Caco-2 (cell line): ENCODE results near the gene C1orf52. TPM values are rescaled to one million over a fixed set of nuclear protein-coding genes. Genes with fewer than 3 reads are reported as not detected.

Experiments used
- BruUV-seq: library from RNA; stranded (reverse); fragments of 400-500 nt; replicated peaks from 2 replicates; lab custom pipeline; 2021; lab: Mats Ljungman, UMichigan
- CTCF ChIA-PET: fragments of 300-600 bp; sonication (Branson Sonifier 250); formaldehyde crosslinking; loops from one replicate; lab custom pipeline; 2022; ENCODE audit warnings: antibody characterized with exemption; lab: Charles Lee
- POLR2A ChIA-PET: fragments of 300-600 bp; sonication (Branson Sonifier 250); formaldehyde crosslinking; loops from one replicate; lab custom pipeline; 2022; ENCODE audit warnings: antibody characterized with exemption; lab: Charles Lee
- DNase-seq, 2 experiments: peaks; one replicate each; pipeline versions ENCODE4 v3.0.0 to v3.0.0-alpha.2; 2020 to 2022
- H3K27me3 ChIP-seq: replicated peaks from 2 replicates; pipeline ENCODE4 v1.6.0; 2011; ENCODE audit warnings: low read length; ENCODE audit not compliant: control insufficient read depth, insufficient read depth
- H3K36me3 ChIP-seq: 2 replicates; pipeline ENCODE4 v1.5.1; 2011; ENCODE audit warnings: low read length; ENCODE audit not compliant: control insufficient read depth, insufficient read depth
- H3K4me1 ChIP-seq: fragments of 250-450 bp; sonication (Bioruptor Pico); 2 replicates; pipeline ENCODE4 v1.5.1; 2020; ENCODE audit warnings: mild to moderate bottlenecking
- H3K4me3 ChIP-seq: 2 replicates; pipeline ENCODE4 v1.5.1; 2011; ENCODE audit warnings: low read depth, mild to moderate bottlenecking, control low read depth, low read length
- H3K9me3 ChIP-seq: fragments of 250-450 bp; sonication (Bioruptor Pico); 2 replicates; pipeline ENCODE4 v1.5.1; 2020; ENCODE audit warnings: mild to moderate bottlenecking, moderate library complexity
- H3K27ac Mint-ChIP-seq: one replicate; pipeline ENCODE4 v1.8.0; 2022; ENCODE audit warnings: mixed read lengths; ENCODE audit not compliant: unreplicated experiment
- H3K27me3 Mint-ChIP-seq: one replicate; pipeline ENCODE4 v1.8.0; 2022; ENCODE audit warnings: mixed read lengths; ENCODE audit not compliant: insufficient read depth, unreplicated experiment
- H3K36me3 Mint-ChIP-seq: one replicate; pipeline ENCODE4 v1.8.0; 2022; ENCODE audit warnings: mild to moderate bottlenecking, mixed read lengths; ENCODE audit not compliant: insufficient read depth, unreplicated experiment
- H3K4me1 Mint-ChIP-seq: one replicate; pipeline ENCODE4 v1.8.0; 2022; ENCODE audit warnings: low read depth, mixed read lengths; ENCODE audit not compliant: unreplicated experiment
- H3K4me3 Mint-ChIP-seq: one replicate; pipeline ENCODE4 v1.8.0; 2022; ENCODE audit warnings: mild to moderate bottlenecking, moderate library complexity, mixed read lengths; ENCODE audit not compliant: unreplicated experiment
- H3K9me3 Mint-ChIP-seq: one replicate; pipeline ENCODE4 v1.8.0; 2022; ENCODE audit warnings: mixed read lengths; ENCODE audit not compliant: unreplicated experiment
- intact Hi-C: fragments of 100-400 bp; cut with micrococcal nuclease; formaldehyde crosslinking; loops from one replicate; pipeline ENCODE4 v1.10.0; 2022; ENCODE audit not compliant: unreplicated experiment
- total RNA-seq: library from RNA; stranded (reverse); gene quantifications from 2 replicates; pipeline ENCODE4 v1.2.3, GENCODE V29; 2022
- TF ChIP-seq, protein P1 (sequence below), 2 experiments: fragments of 200-600 bp in 1 of 2; IDR thresholded peaks; 1 replicate in 1 of 2; 2 replicates in 1 of 2; pipeline versions ENCODE4 v1.5.1 to v1.8.0; 2011 to 2022; ENCODE audit warnings: antibody characterized with exemption in 1 of 2, control low read depth in 1 of 2, inconsistent platforms in 1 of 2, low read depth in 1 of 2, low read length in 1 of 2, mild to moderate bottlenecking in 1 of 2, moderate library complexity in 1 of 2; ENCODE audit not compliant: insufficient read depth in 1 of 2, severe bottlenecking in 1 of 2, unreplicated experiment in 1 of 2

The C1orf52 gene
- total RNA-seq, 1 experiment from 2014 or later = 30.4 TPM

- ChIA-PET CTCF (interaction anchor here (0.6 to 2.5 kb wide), 3 partner anchors 17 to 332 kb away, joined by 3 to 19 read pairs (median 3); partner anchors contain the start of gene C1orf52), POLR2A (interaction anchor here (0.8 to 1.7 kb wide), 8 partner anchors 13 to 432 kb away, joined by 3 to 11 read pairs (median 4); partner anchors contain the start of genes C1orf52, CCN1 and ZNHIT6)
- peaks cover 3% of the 10 kb centered on the region for H3K36me3 Mint-ChIP-seq
- no TSS peak for BruUV-seq
- H3K9me3 Mint-ChIP-seq = no peaks in the 10 kb centered on the region
- TF ChIP-seq, protein P1, sequence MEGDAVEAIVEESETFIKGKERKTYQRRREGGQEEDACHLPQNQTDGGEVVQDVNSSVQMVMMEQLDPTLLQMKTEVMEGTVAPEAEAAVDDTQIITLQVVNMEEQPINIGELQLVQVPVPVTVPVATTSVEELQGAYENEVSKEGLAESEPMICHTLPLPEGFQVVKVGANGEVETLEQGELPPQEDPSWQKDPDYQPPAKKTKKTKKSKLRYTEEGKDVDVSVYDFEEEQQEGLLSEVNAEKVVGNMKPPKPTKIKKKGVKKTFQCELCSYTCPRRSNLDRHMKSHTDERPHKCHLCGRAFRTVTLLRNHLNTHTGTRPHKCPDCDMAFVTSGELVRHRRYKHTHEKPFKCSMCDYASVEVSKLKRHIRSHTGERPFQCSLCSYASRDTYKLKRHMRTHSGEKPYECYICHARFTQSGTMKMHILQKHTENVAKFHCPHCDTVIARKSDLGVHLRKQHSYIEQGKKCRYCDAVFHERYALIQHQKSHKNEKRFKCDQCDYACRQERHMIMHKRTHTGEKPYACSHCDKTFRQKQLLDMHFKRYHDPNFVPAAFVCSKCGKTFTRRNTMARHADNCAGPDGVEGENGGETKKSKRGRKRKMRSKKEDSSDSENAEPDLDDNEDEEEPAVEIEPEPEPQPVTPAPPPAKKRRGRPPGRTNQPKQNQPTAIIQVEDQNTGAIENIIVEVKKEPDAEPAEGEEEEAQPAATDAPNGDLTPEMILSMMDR (IDR thresholded peaks at IDR 0.05; ENCODE audit: insufficient read depth in 1 of 2, low read depth in 1 of 2, low read length in 1 of 2, severe bottlenecking in 1 of 2, unreplicated experiment in 1 of 2) = no peak
- H3K27me3 Mint-ChIP-seq = no peaks in the 10 kb centered on the region
- Histone ChIP-seq H3K9me3 (no peaks in the 10 kb centered on the region), H3K4me1 (peaks cover 6% of the 10 kb centered on the region), H3K36me3 (no peaks in the 10 kb centered on the region), H3K4me3 (peak within 1 kb of the TSS; percentile 94), H3K27me3 (no peaks in the 10 kb centered on the region)
- H3K27ac Mint-ChIP-seq = peak within 1 kb of the TSS; percentile 61
- peak; percentile 95 for DNase-seq
- intact Hi-C loops = loop anchor here (2.0 kb wide), 1 partner anchor 22 kb away; no protein-coding TSS in a partner anchor
- H3K4me1 Mint-ChIP-seq = peaks cover 25% of the 10 kb centered on the region
- H3K4me3 Mint-ChIP-seq = peak within 1 kb of the TSS; percentile 76
Measured at GRCh38 chr1:85276215-85276977, 16.9 kb upstream of the C1orf52 start, which contains the start of gene BCL10. Gene BCL10, minus strand, starts transcription at chr1:85276632. Its CDS starts 280 bp downstream, at chr1:85276352.

- H3K27me3 ChIP-seq = no peaks in the 10 kb centered on the region
- Mint-ChIP-seq H3K4me3 (peak overlapping the region; percentile 76), H3K27ac (peak overlapping the region; percentile 61), H3K36me3 (peaks cover 9% of the 10 kb centered on the region), H3K4me1 (peaks cover 31% of the 10 kb centered on the region), H3K9me3 (no peaks in the 10 kb centered on the region), H3K27me3 (no peaks in the 10 kb centered on the region)
- no peak for DNase-seq
- POLR2A ChIA-PET = interaction anchor here (0.8 to 1.7 kb wide), 4 partner anchors 12 to 433 kb away, joined by 3 to 11 read pairs (median 4); partner anchors contain the start of genes C1orf52 and ZNHIT6
- no peaks in the 10 kb centered on the region for H3K36me3 ChIP-seq
- peak overlapping the region; percentile 94 for H3K4me3 ChIP-seq
- intact Hi-C loops = loop anchor here (2.0 kb wide), 1 partner anchor 23 kb away; no protein-coding TSS in a partner anchor
- TF ChIP-seq, protein P1 (IDR thresholded peaks at IDR 0.05; ENCODE audit: insufficient read depth in 1 of 2, low read depth in 1 of 2, low read length in 1 of 2, severe bottlenecking in 1 of 2, unreplicated experiment in 1 of 2) = no peak
- CTCF ChIA-PET = interaction anchor here (2.5 kb wide), 1 partner anchor 16 kb away, joined by 19 read pairs; the partner anchor contains the start of gene C1orf52
- BruUV-seq = no TSS peak
- no peaks in the 10 kb centered on the region for H3K9me3 ChIP-seq
- H3K4me1 ChIP-seq = peaks cover 12% of the 10 kb centered on the region
Measured at GRCh38 chr1:85275701-85276214, 16.3 kb upstream of the C1orf52 start.

DNA sequence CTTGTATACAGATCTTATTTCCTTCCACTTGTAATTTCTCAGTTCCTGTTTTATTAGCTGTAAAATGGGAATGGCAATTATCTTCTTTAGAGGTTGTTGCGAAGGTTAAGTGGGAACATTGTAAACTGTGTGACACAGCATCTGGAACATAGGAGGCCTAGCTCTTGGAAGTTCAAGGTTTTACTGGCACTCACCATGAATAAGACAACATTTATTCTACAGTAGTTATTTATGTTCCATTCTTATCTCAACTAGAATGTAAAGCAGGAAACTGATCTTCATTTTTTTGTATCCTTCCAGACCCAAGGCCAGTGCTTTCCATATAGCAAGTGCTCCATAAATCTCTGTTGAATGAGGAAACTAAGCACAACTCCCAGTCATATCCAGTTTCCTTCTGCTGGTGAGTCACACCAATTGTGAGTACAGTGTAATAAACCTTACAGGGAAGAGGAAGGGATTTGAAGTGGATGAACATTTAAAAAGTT lies 15.5 kb upstream of the C1orf52 start:
- H3K9me3 Mint-ChIP-seq = no peaks in the 10 kb centered on the region
- H3K27me3 Mint-ChIP-seq = no peaks in the 10 kb centered on the region
- peak overlapping the region; percentile 61 for H3K27ac Mint-ChIP-seq
- peak overlapping the region; percentile 76 for H3K4me3 Mint-ChIP-seq
- H3K4me1 Mint-ChIP-seq = peaks cover 33% of the 10 kb centered on the region
- ChIA-PET CTCF (interaction anchor here (2.5 kb wide), 1 partner anchor 15 kb away, joined by 19 read pairs; the partner anchor contains the start of gene C1orf52), POLR2A (interaction anchor here (1.7 kb wide), 1 partner anchor 16 kb away, joined by 11 read pairs; the partner anchor contains the start of gene C1orf52)
- peaks cover 17% of the 10 kb centered on the region for H3K4me1 ChIP-seq
- peak overlapping the region; percentile 94 for H3K4me3 ChIP-seq
- TF ChIP-seq, protein P1 (IDR thresholded peaks at IDR 0.05; ENCODE audit: insufficient read depth in 1 of 2, low read depth in 1 of 2, low read length in 1 of 2, severe bottlenecking in 1 of 2, unreplicated experiment in 1 of 2) = no peak
- peaks cover 15% of the 10 kb centered on the region for H3K36me3 Mint-ChIP-seq
- no TSS peak for BruUV-seq
- intact Hi-C loops = no loop called here
- H3K36me3 ChIP-seq = no peaks in the 10 kb centered on the region
- no peaks in the 10 kb centered on the region for H3K9me3 ChIP-seq
- no peak for DNase-seq
- no peaks in the 10 kb centered on the region for H3K27me3 ChIP-seq
